ENCODE measurements around the gene GAGE10. TPM values are rescaled to one million over a fixed set of nuclear protein-coding genes. Genes with fewer than 3 reads are reported as not detected.
"Not testable (repeated sequence)": the region's sequence is repeated elsewhere in the genome, so short reads cannot be mapped to it uniquely, and the experiment has no call there.

Gene GAGE10
- polyA plus RNA-seq, 2 donors, result not detected

- not testable (repeated sequence) for H3K36me3 ChIP-seq (ENCODE audit: control insufficient read depth in 2 of 2, insufficient read depth in 2 of 2, low read length in 1 of 2); H3K4me1 ChIP-seq (ENCODE audit: control insufficient read depth in 2 of 2, insufficient read depth in 2 of 2, low read length in 1 of 2)
Measured at GRCh38 chrX:49346150-49346549, 42.7 kb downstream of the GAGE10 start.

More at GRCh38 chrX:49346150-49346549, 42.7 kb downstream of the GAGE10 start:
- H3K27ac ChIP-seq (ENCODE audit: low read depth in 2 of 2, low read length in 1 of 2); H3K4me3 ChIP-seq (ENCODE audit: low read depth in 1 of 2, low read length in 2 of 2); H3K27me3 ChIP-seq (ENCODE audit: control insufficient read depth in 1 of 2, insufficient read depth in 2 of 2, low read length in 2 of 2); H3K9me3 ChIP-seq (ENCODE audit: control insufficient read depth in 2 of 2, insufficient read depth in 1 of 2, low read depth in 1 of 2, low read length in 1 of 2): not testable (repeated sequence)
- WGBS, 2 donors, result 84 to 90% methylated on average over 7 of the region's 11 CpGs

Other genes starting within 250 kb of the GAGE10 start
- gene CCDC120, start 244.6 kb upstream of the GAGE10 start, polyA plus RNA-seq, result 10 to 100 TPM; 23.1 to 27.9 TPM
- gene PRAF2, start 229.6 kb upstream of the GAGE10 start, polyA plus RNA-seq, result 1 to 10 TPM; 7.2 to 7.8 TPM
- 10 to 100 TPM; 45.1 to 55.6 TPM for gene WDR45, start 223.8 kb upstream of the GAGE10 start, polyA plus RNA-seq
- gene GPKOW, start 179.9 kb upstream of the GAGE10 start, polyA plus RNA-seq, result 10 to 100 TPM in 1 of 2 donors, 1 to 10 TPM in 1; 7.3 to 18.1 TPM
- 1 to 10 TPM; 6.0 to 6.3 TPM for gene MAGIX, start 140.9 kb upstream of the GAGE10 start, polyA plus RNA-seq
- gene PLP2, start 131.7 kb upstream of the GAGE10 start, polyA plus RNA-seq, result 100 to 1,000 TPM; 267 to 453 TPM
- gene PRICKLE3, start 117.3 kb upstream of the GAGE10 start, polyA plus RNA-seq, result 10 to 100 TPM; 12.2 to 14.2 TPM
- gene SYP, start 103.5 kb upstream of the GAGE10 start, polyA plus RNA-seq, result under 1 TPM; 0.75 to 0.79 TPM
- gene CACNA1F, start 70.3 kb upstream of the GAGE10 start, polyA plus RNA-seq, result under 1 TPM; 0.11 to 0.24 TPM
- gene CCDC22, start 68.2 kb upstream of the GAGE10 start, polyA plus RNA-seq, result 10 to 100 TPM in 1 of 2 donors, 1 to 10 TPM in 1; 6.3 to 11.0 TPM
- under 1 TPM; 0.59 to 0.65 TPM for gene FOXP3, start 38.9 kb upstream of the GAGE10 start, polyA plus RNA-seq
- gene PPP1R3F, start 33.9 kb upstream of the GAGE10 start, polyA plus RNA-seq, result 1 to 10 TPM; 3.8 to 4.9 TPM
- gene GAGE12J, start 18.4 kb downstream of the GAGE10 start, polyA plus RNA-seq, result not detected
- not detected for gene GAGE13, start 27.9 kb downstream of the GAGE10 start, polyA plus RNA-seq
- not detected for gene GAGE12C, start 228.5 kb downstream of the GAGE10 start, polyA plus RNA-seq
- gene GAGE12D, start 238.1 kb downstream of the GAGE10 start, polyA plus RNA-seq, result not detected
- not detected for gene GAGE12E, start 247.6 kb downstream of the GAGE10 start, polyA plus RNA-seq